Ascending aorta (tissue), 2 donors: ENCODE results near the gene HS3ST5. TPM values are rescaled to one million over a fixed set of nuclear protein-coding genes. Genes with fewer than 3 reads are reported as not detected.
"Not testable (repeated sequence)": the region's sequence is repeated elsewhere in the genome, so short reads cannot be mapped to it uniquely, and the experiment has no call there.

Source experiments
- DNase-seq, 2 donors: peaks; one replicate each; pipeline ENCODE4 v3.0.0-alpha.2; 2019; ENCODE audit warnings: low spot score in 2 of 2
- H3K27ac ChIP-seq, 2 donors: fragments of 200-600 bp; sonication (generic); one replicate each; pipeline ENCODE4 v1.5.1; 2016 to 2017; ENCODE audit warnings: mild to moderate bottlenecking in 1 of 2
- H3K27me3 ChIP-seq: fragments of 200-600 bp; sonication (generic); one replicate; pipeline ENCODE4 v1.5.1; 2017
- H3K36me3 ChIP-seq, 2 donors: fragments of 200-600 bp; sonication (generic); one replicate each; pipeline ENCODE4 v1.5.1; 2016
- H3K4me1 ChIP-seq, 2 donors: fragments of 200-600 bp; sonication (generic); one replicate each; pipeline ENCODE4 v1.5.1; 2016 to 2017; ENCODE audit warnings: mild to moderate bottlenecking in 1 of 2
- H3K4me3 ChIP-seq, 2 donors: fragments of 200-600 bp; sonication (generic); one replicate each; pipeline ENCODE4 v1.5.1; 2016 to 2017; ENCODE audit warnings: mild to moderate bottlenecking in 1 of 2
- H3K9me3 ChIP-seq, 2 donors: fragments of 200-600 bp; sonication (generic); one replicate each; pipeline ENCODE4 v1.5.1; 2016
- CTCF ChIP-seq, 3 experiments: fragments of 200-600 bp in 2 of 3; fragments of 450-650 bp in 1 of 3; sonication (generic) in 2 of 3; IDR thresholded peaks; one replicate each; pipeline ENCODE4 v1.5.1; 2016 to 2019; ENCODE audit warnings: antibody characterized with exemption in 3 of 3, mild to moderate bottlenecking in 1 of 3, moderate library complexity in 1 of 3
- intact Hi-C: fragments of 100-400 bp; cut with DNase I; formaldehyde crosslinking; loops from one replicate; pipeline ENCODE4 v1.15.1; 2023
- total RNA-seq: library from RNA; depleted of rRNA; stranded (reverse); fragments of >200 nt; gene quantifications from one replicate; pipeline ENCODE4 v1.1.0, GENCODE V29; 2016

Gene HS3ST5
- total RNA-seq, 1 donor from 2014 or later: not detected

- no peak for TF ChIP-seq CTCF (IDR thresholded peaks at IDR 0.05)
- Histone ChIP-seq H3K27ac (no peak overlapping the region), H3K36me3 (no peaks in the 10 kb centered on the region), H3K4me3 (no peak overlapping the region), H3K27me3 (no peaks in the 10 kb centered on the region), H3K9me3 (no peaks in the 10 kb centered on the region), H3K4me1 (no peaks in the 10 kb centered on the region)
- no peak for DNase-seq
- intact Hi-C loops: no loop called here
Measured at GRCh38 chr6:114080891-114081510, 261.8 kb downstream of the HS3ST5 start.

GRCh38 chr6:114080410-114080809 lies 262.4 kb downstream of the HS3ST5 start:
- H3K9me3 ChIP-seq, H3K27ac ChIP-seq, H3K36me3 ChIP-seq, H3K4me3 ChIP-seq, H3K4me1 ChIP-seq, H3K27me3 ChIP-seq, DNase-seq, intact Hi-C loops: not testable (repeated sequence)

GRCh38 chr6:114075777-114076176 lies 267.0 kb downstream of the HS3ST5 start:
- H3K4me3 ChIP-seq: no peak overlapping the region
- peaks cover 4% of the 10 kb centered on the region for H3K27me3 ChIP-seq
- intact Hi-C loops: no loop called here
- no peaks in the 10 kb centered on the region for H3K9me3 ChIP-seq
- no peaks in the 10 kb centered on the region for H3K4me1 ChIP-seq
- no peak overlapping the region for H3K27ac ChIP-seq
- no peak for DNase-seq
- no peaks in the 10 kb centered on the region for H3K36me3 ChIP-seq
- no peak for TF ChIP-seq CTCF (IDR thresholded peaks at IDR 0.05)

DNA sequence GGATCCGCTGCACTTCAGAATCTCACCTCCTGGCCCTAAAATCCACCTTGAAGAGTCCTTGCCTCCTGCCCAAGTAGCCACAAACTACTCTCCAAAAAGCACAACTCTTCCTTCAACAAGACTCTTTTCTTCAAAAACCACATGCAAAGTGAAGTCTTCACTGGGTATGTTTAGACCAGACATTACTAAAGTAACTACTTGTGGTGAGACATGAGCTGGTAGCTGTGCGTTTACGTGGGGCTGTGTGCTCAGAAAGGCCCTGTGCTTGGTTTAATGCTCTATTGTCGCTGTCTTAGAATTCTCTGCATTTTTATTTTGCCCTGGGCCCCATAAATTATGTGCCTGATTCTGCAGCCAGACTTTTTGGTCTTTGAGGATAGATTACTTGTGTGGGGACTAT lies 267.5 kb downstream of the HS3ST5 start:
- Histone ChIP-seq H3K36me3 (no peaks in the 10 kb centered on the region), H3K4me3 (no peak overlapping the region), H3K27ac (no peak overlapping the region), H3K4me1 (no peaks in the 10 kb centered on the region), H3K9me3 (no peaks in the 10 kb centered on the region), H3K27me3 (peaks cover 4% of the 10 kb centered on the region)
- no peak for TF ChIP-seq CTCF (IDR thresholded peaks at IDR 0.05)
- no peak for DNase-seq
- intact Hi-C loops: no loop called here

GRCh38 chr6:114068771-114069170 lies 274.1 kb downstream of the HS3ST5 start:
- peaks cover 4% of the 10 kb centered on the region for H3K27me3 ChIP-seq
- TF ChIP-seq CTCF (IDR thresholded peaks at IDR 0.05): no peak
- no peak overlapping the region for H3K27ac ChIP-seq
- H3K4me3 ChIP-seq: no peak overlapping the region
- no peaks in the 10 kb centered on the region for H3K4me1 ChIP-seq
- no peaks in the 10 kb centered on the region for H3K9me3 ChIP-seq
- no peaks in the 10 kb centered on the region for H3K36me3 ChIP-seq
- intact Hi-C loops: no loop called here
- no peak for DNase-seq

DNA sequence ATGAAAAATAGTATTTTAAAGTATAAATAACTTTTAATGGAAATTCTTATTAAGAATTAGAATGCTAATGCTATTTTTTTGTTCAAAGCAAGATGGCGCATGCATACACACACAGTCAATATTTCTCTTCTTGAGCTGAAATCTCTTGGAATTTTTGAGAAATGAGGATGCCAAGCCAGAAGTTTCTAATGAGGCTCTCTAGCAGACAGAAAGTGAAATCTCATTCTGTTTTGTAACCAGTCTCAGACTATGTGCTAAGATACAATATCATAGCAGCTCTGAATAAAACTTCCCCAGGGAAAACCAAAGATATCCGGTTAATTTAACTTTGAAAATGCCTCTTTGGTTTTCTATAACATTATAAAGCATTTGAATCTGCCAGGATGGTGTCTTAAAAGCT lies 274.7 kb downstream of the HS3ST5 start:
- no peaks in the 10 kb centered on the region for H3K36me3 ChIP-seq
- H3K27ac ChIP-seq: no peak overlapping the region
- H3K4me1 ChIP-seq: no peaks in the 10 kb centered on the region
- DNase-seq: no peak
- no peaks in the 10 kb centered on the region for H3K9me3 ChIP-seq
- H3K27me3 ChIP-seq: peaks cover 4% of the 10 kb centered on the region
- TF ChIP-seq CTCF (IDR thresholded peaks at IDR 0.05): no peak
- no peak overlapping the region for H3K4me3 ChIP-seq
- intact Hi-C loops: no loop called here
